Brain pericyte (primary cell): Measurements from ENCODE around the gene RBM4.

Experiments used
- DNase-seq: peaks from one replicate; pipeline ENCODE4 v3.0.0-alpha.2; 2012; ENCODE audit warnings: low read depth, low spot score

RBM4 gene

GRCh38 chr11:66651016-66651415 lies 12.5 kb downstream of the RBM4 start:
- no peak for DNase-seq

GRCh38 chr11:66652651-66653050 lies 14.1 kb downstream of the RBM4 start:
- no peak for DNase-seq

- no peak for DNase-seq
Measured at GRCh38 chr11:66653123-66653522, 14.6 kb downstream of the RBM4 start.

- no peak for DNase-seq
Measured at GRCh38 chr11:66659763-66660162, 21.3 kb downstream of the RBM4 start.

- DNase-seq, result no peak
Measured at GRCh38 chr11:66663741-66664296, 25.3 kb downstream of the RBM4 start.

- no peak for DNase-seq
Measured at GRCh38 chr11:66665369-66665768, 26.9 kb downstream of the RBM4 start.

- no peak for DNase-seq
Measured at GRCh38 chr11:66670816-66671215, 32.3 kb downstream of the RBM4 start.

- DNase-seq, result no peak
Measured at GRCh38 chr11:66674964-66675602, 36.6 kb downstream of the RBM4 start.

GRCh38 chr11:66676282-66676919 lies 37.9 kb downstream of the RBM4 start:
- DNase-seq, result no peak

- no peak for DNase-seq
Measured at GRCh38 chr11:66676931-66677598, 38.6 kb downstream of the RBM4 start.

GRCh38 chr11:66677599-66678375 lies 39.3 kb downstream of the RBM4 start, which contains the start of gene RBM4B:
RBM4B (minus strand) TSS chr11:66677887; CDS start chr11:66677079, 808 bp downstream.
- peak; percentile 89 for DNase-seq

- DNase-seq, result no peak
Measured at GRCh38 chr11:66680966-66681645, 42.6 kb downstream of the RBM4 start.

- no peak for DNase-seq
Measured at GRCh38 chr11:66683877-66684276, 45.4 kb downstream of the RBM4 start.

- DNase-seq, result no peak
Measured at GRCh38 chr11:66684635-66685034, 46.1 kb downstream of the RBM4 start.

- DNase-seq, result no peak
Measured at GRCh38 chr11:66685276-66686099, 47.0 kb downstream of the RBM4 start.

GRCh38 chr11:66686100-66686785 lies 47.7 kb downstream of the RBM4 start:
- DNase-seq, result no peak

- no peak for DNase-seq
Measured at GRCh38 chr11:66686801-66687750, 48.6 kb downstream of the RBM4 start.

GRCh38 chr11:66687831-66688281 lies 49.4 kb downstream of the RBM4 start:
- no peak for DNase-seq
